SH-SY5Y (cell line): Measurements from ENCODE around the gene CTIF.

Experiments used
- GATA2 ChIP-seq: IDR thresholded peaks from 2 replicates; pipeline ENCODE4 v1.6.1; 2011; ENCODE audit warnings: mild to moderate bottlenecking, low read depth, low read length
- GATA3 ChIP-seq: IDR thresholded peaks from 2 replicates; pipeline ENCODE4 v1.6.1; 2011; ENCODE audit warnings: low read depth, mild to moderate bottlenecking, low read length, moderate library complexity

- TF ChIP-seq GATA2 (no peak), GATA3 (no peak)
Observed at GRCh38 chr18:48713309-48713708, 174.5 kb downstream of the CTIF start.
